Gastroesophageal sphincter (tissue), 4 donors: Measurements from ENCODE around the gene QSOX1. TPM values are rescaled to one million over a fixed set of nuclear protein-coding genes. Genes with fewer than 3 reads are reported as not detected.

Source experiments
- ATAC-seq: fragments of 150-250 bp; one replicate; pipeline ENCODE4 v1.9.1; 2016; ENCODE audit warnings: mild to moderate bottlenecking, moderate library complexity
- H3K27ac ChIP-seq, 4 donors: fragments of 200-600 bp; sonication (generic) in 3 of 4; 1 replicate in 3 of 4; 2 replicates in 1 of 4; pipeline ENCODE4 v1.5.1; 2016 to 2019
- H3K27me3 ChIP-seq: fragments of 200-600 bp; sonication (generic); one replicate; pipeline ENCODE4 v1.5.1; 2019
- H3K36me3 ChIP-seq, 2 donors: fragments of 200-600 bp; sonication (generic); one replicate each; pipeline ENCODE4 v1.5.1; 2019; ENCODE audit warnings: control low read depth in 1 of 2
- H3K4me1 ChIP-seq, 3 donors: fragments of 200-600 bp; sonication (generic); 1 replicate in 2 of 3; 2 replicates in 1 of 3; pipeline ENCODE4 v1.5.1; 2016 to 2019; ENCODE audit warnings: control low read depth in 2 of 3
- H3K4me3 ChIP-seq, 2 donors: fragments of 200-600 bp; sonication (generic); one replicate each; pipeline ENCODE4 v1.5.1; 2019; ENCODE audit warnings: mild to moderate bottlenecking in 1 of 2, moderate library complexity in 1 of 2
- H3K9me3 ChIP-seq, 3 donors: fragments of 200-600 bp; sonication (generic); one replicate each; pipeline ENCODE4 v1.5.1; 2017 to 2019; ENCODE audit warnings: control low read depth in 2 of 3
- EP300 ChIP-seq: sonication (generic); formaldehyde crosslinking; IDR thresholded peaks from one replicate; pipeline ENCODE4 v1.6.1; 2017; ENCODE audit warnings: antibody characterized with exemption, mild to moderate bottlenecking
- POLR2A ChIP-seq, 2 donors: fragments of 450-650 bp; IDR thresholded peaks; one replicate each; pipeline ENCODE4 v1.6.1; 2017; ENCODE audit warnings: antibody characterized with exemption in 2 of 2, mild to moderate bottlenecking in 2 of 2, moderate library complexity in 1 of 2
- POLR2AphosphoS5 ChIP-seq: sonication (generic); formaldehyde crosslinking; IDR thresholded peaks from one replicate; pipeline ENCODE4 v1.6.1; 2017; ENCODE audit warnings: antibody characterized with exemption
- WGBS, 2 donors: methylation state at CpG; one replicate each; pipeline ENCODE4 v1.1.5; 2018; ENCODE audit warnings: low coverage in 1 of 2; 5-methylcytosine and 5-hydroxymethylcytosine counted together
- total RNA-seq, 4 donors: library from RNA; depleted of rRNA; stranded (reverse); fragments of >200 nt; gene quantifications; one replicate each; pipeline ENCODE4 v1.1.0, GENCODE V29; 2016
- TF ChIP-seq, protein P1 (sequence below), 4 experiments: fragments of 200-600 bp in 2 of 4; fragments of 450-650 bp in 2 of 4; sonication (generic) in 1 of 4; IDR thresholded peaks; one replicate each; pipeline ENCODE4 v1.5.1; 2017 to 2019; ENCODE audit warnings: antibody characterized with exemption in 4 of 4, mild to moderate bottlenecking in 2 of 4, moderate library complexity in 2 of 4

QSOX1 gene
- total RNA-seq, 4 donors from 2014 or later = 71.5 to 132 (median 106) TPM

DNA sequence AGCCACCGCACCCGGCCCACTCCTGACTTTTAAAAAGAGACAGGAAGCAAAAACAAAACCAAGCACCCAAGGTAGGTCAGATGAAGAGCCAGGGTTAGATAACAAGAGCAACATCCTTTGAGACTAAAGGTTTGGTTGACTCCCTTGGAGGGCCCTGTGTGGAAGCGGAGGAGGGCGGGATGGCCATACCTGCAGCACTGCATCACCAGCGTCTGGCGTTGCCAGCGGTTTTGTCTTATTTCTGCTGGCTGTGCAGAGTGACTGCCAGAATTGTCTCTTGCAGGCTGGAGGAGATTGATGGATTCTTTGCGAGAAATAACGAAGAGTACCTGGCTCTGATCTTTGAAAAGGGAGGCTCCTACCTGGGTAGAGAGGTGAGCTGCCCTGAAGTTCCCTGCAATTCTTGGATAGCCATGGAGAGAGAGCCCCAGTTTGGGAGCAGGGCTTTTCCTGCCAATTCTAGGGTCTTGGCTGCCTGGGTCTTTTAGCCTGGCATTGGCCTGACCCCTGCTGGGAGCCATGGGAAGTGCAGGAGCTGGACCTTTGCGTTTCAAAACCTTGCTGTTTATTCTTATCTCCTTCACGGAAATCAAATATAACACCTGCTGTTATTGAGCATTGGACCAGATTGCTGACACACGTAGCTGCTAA, 24.0 kb downstream of the QSOX1 start:
- TF ChIP-seq, protein P1, sequence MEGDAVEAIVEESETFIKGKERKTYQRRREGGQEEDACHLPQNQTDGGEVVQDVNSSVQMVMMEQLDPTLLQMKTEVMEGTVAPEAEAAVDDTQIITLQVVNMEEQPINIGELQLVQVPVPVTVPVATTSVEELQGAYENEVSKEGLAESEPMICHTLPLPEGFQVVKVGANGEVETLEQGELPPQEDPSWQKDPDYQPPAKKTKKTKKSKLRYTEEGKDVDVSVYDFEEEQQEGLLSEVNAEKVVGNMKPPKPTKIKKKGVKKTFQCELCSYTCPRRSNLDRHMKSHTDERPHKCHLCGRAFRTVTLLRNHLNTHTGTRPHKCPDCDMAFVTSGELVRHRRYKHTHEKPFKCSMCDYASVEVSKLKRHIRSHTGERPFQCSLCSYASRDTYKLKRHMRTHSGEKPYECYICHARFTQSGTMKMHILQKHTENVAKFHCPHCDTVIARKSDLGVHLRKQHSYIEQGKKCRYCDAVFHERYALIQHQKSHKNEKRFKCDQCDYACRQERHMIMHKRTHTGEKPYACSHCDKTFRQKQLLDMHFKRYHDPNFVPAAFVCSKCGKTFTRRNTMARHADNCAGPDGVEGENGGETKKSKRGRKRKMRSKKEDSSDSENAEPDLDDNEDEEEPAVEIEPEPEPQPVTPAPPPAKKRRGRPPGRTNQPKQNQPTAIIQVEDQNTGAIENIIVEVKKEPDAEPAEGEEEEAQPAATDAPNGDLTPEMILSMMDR (IDR thresholded peaks at IDR 0.05) = peak in 3 of 4 experiments; percentile 90 to 96 (median 93)
- no peak for TF ChIP-seq POLR2A (IDR thresholded peaks at IDR 0.05)
- TF ChIP-seq EP300 = no peak
- peaks cover 0 to 19% (median 4%) of the 10 kb centered on the region in 3 donors for H3K4me1 ChIP-seq
- no peaks in the 10 kb centered on the region for H3K9me3 ChIP-seq
- H3K27me3 ChIP-seq = no peaks in the 10 kb centered on the region
- 26 to 31% methylated on average over 4 to 7 of the region's 12 CpGs for WGBS, 2 donors
- ATAC-seq = peak; percentile 55
- H3K4me3 ChIP-seq = no peak overlapping the region
- no peak overlapping the region for H3K27ac ChIP-seq
- H3K36me3 ChIP-seq = peaks cover 0 to 59% of the 10 kb centered on the region in 2 donors

DNA sequence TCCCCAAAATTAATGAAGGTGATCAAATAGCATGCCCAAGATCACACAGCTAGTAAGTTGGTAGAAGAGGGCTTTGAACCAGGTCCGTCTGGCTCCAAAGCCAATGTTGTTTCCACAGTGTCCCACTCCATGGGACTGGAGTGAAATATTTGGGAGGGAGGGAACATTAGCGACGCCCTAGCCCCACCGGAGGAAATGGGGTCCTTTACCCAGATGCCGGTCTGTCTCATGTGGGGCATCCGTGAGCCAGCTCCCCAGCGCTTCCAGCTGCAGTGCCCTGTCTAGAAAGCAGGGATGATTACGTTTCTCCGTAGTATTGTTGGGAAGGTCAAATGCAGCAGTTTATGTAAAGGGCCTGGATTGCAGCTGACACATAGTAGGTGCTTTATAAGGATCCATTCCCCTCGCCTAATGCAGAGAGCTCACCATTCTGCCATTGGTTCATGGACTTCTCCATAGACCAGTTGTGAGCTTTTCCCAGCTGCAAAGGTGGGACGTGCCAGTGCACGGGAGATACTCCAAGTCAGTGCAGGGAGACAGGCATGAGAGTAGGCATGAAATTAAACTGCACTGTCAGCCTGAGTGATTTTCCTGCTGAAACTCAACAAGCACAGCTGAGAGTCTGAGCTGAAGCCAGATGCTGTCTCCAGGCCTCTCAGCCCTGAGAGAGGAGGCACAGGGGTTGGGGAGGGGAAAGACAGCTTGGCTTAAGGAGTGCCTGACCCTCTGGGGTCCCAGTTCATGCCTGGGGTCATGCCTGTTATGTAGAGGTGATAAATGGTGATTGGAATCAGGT, 24.7 kb downstream of the QSOX1 start:
- Histone ChIP-seq H3K27me3 (no peaks in the 10 kb centered on the region), H3K36me3 (peaks cover 0 to 66% of the 10 kb centered on the region in 2 donors), H3K27ac (no peak overlapping the region), H3K9me3 (no peaks in the 10 kb centered on the region), H3K4me3 (no peak overlapping the region), H3K4me1 (peaks cover 0 to 12% (median 0%) of the 10 kb centered on the region in 3 donors)
- WGBS, 2 donors = no CpG with 5 or more reads among the region's 12 CpGs
- no peak for ATAC-seq
- TF ChIP-seq EP300 (no peak), POLR2A (IDR thresholded peaks at IDR 0.05) (no peak), POLR2AphosphoS5 (no peak)
- TF ChIP-seq, protein P1 (IDR thresholded peaks at IDR 0.05) = no peak

DNA sequence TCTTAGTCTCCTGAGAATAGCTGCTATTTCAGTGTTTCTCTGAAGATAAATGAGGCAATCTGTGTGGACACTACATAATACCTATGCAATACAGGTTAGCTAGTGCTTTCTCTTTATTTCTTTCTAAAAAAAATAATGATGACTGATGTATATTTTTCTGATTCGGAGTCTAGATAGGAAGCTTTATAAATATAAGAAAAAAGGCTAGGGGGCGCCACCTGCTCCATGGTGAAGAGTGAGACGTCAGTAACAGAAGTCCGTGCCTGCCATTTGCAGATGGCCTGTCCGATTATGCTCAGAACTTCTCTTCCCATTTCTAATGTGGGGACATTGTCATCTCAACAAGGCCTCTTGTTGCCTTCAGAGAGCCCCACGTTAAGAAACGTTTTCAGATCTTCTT, 26.4 kb downstream of the QSOX1 start:
- peaks cover 0 to 72% of the 10 kb centered on the region in 2 donors for H3K36me3 ChIP-seq
- ATAC-seq = no peak
- H3K9me3 ChIP-seq = no peaks in the 10 kb centered on the region
- H3K27ac ChIP-seq = no peak overlapping the region
- H3K4me1 ChIP-seq = peaks cover 0 to 7% (median 0%) of the 10 kb centered on the region in 3 donors
- H3K4me3 ChIP-seq = no peak overlapping the region
- TF ChIP-seq, protein P1 (IDR thresholded peaks at IDR 0.05) = peak in 2 of 4 experiments; percentile 16 to 31
- no peak for TF ChIP-seq POLR2A (IDR thresholded peaks at IDR 0.05)
- H3K27me3 ChIP-seq = no peaks in the 10 kb centered on the region
- WGBS, 2 donors = 56 to 71% methylated on average over 7 of the region's 7 CpGs

DNA sequence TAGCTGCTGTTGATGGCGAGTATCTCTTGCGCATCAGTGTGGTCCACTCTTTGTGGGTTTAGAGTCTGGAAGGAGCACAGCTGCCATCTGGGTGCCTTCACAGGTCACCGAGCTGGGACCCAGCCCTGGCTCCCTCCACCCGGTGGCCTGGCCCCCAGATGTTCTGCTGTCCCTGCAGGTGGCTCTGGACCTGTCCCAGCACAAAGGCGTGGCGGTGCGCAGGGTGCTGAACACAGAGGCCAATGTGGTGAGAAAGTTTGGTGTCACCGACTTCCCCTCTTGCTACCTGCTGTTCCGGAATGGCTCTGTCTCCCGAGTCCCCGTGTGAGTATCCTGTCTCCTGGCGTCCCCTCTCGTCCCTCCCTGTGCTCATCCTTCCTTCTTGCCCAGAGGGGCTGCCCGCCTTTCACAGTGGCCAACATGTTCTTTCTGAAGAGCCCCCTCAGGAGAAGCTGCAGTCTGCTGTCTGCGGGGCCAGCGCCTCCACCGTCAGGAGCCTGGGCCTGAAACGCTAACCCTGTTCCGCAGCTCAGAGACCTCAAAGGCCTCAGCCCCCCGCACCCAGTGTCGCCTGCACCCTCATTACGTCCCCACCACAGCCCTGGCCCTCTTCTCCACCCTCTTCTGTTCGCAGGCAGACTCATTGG, 27.4 kb downstream of the QSOX1 start:
- no peak for ATAC-seq
- Histone ChIP-seq H3K27ac (no peak overlapping the region), H3K4me3 (no peak overlapping the region), H3K36me3 (peaks cover 0 to 77% of the 10 kb centered on the region in 2 donors), H3K27me3 (no peaks in the 10 kb centered on the region), H3K4me1 (peaks cover 0 to 7% (median 0%) of the 10 kb centered on the region in 3 donors), H3K9me3 (no peaks in the 10 kb centered on the region)
- WGBS, 2 donors = 96 to 97% methylated on average over 9 to 10 of the region's 23 CpGs
- no peak for TF ChIP-seq POLR2A (IDR thresholded peaks at IDR 0.05)
- TF ChIP-seq, protein P1 (IDR thresholded peaks at IDR 0.05) = no peak
- no peak for TF ChIP-seq EP300
- TF ChIP-seq POLR2AphosphoS5 = no peak
